Astrocyte of the hippocampus (primary cell): ENCODE data around the gene MYO1G.
A peak's percentile ranks its signal among the peaks of the same experiment; 100 is the strongest.
"Not testable (repeated sequence)": the region's sequence is repeated elsewhere in the genome, so short reads cannot be mapped to it uniquely, and the experiment has no call there.

Experiments used
- DNase-seq: peaks from one replicate; pipeline ENCODE4 v3.0.0; 2011; ENCODE audit warnings: low read depth, low spot score

MYO1G gene

DNA sequence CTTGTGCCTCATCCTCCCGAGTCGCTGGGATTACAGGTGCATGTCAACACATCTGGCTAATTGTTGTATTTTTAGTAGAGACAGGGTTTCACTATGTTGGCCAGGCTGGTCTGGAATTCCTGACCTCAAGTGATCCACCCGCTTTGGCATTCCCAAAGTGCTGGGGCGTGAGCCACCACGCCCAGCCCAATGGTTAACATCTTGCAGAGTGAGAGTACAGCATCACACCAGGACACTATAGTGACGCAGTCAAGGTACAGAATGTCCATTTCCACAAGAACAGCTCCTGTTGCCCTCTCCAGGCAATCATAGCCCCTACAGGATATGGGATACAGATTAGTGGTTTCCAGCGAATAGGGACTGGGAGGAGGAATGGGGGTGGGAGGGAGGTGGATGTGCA, 34.0 kb downstream of the MYO1G start:
- no peak for DNase-seq

DNA sequence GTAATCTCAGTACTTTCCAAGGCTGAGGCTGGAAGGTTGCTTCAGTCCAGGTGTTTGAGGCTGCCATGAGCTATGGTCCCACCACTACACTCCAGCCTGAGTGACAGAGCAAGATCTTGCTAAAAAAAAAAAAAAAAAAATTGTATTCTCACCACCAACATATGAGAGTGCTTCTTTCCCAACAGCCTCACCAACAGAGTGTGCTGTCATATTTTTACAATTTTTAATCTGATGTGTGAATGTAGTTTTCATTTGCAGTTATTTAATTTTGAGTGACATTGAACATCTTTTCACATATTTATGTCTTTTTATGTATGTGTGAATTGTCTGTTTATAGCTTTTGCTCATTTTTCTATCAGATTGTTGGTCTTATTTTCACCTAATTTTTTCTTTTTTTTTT, 35.2 kb downstream of the MYO1G start:
- no peak for DNase-seq

DNA sequence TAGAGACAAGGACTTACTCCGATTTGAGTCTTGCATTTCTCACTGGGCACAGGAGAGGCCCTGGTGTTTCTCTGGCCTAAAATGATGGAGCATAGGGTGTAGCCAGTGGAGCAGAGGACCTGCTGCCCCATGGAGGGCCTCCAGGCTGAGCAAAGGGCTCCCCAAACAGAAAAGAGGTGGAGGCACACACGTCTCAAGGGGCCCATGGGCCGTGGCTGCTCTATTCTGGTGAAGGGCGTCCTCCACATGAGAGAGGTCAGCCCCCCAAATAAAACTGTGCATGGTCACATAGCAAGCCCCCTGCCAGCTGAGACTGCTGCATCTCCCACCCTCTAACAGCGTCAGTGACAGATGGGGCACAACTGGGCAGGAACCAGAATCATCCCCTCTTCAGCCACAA, 41.4 kb downstream of the MYO1G start:
- no peak for DNase-seq

DNA sequence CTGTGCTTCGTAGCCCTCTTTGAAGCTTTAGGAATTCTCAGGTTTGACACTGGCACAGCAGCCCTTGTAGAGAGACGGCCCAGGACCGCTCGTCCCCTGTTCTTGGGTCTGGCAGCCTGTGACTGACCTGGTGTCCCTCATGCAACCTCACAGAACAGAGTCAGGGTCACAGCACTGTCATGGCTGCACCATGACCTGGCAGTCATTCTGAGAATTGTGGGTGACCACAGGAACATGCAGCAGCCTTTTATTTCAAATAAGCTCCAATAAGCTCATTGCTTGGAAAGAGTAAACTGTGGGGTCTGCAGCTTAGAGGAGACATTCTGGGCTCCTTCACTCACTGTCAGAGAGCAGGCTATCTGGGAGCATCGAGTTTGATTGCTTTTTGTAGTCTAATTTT, 42.5 kb downstream of the MYO1G start:
- DNase-seq, result no peak

- no peak for DNase-seq
Observed at GRCh38 chr7:44935583-44935982, 43.2 kb downstream of the MYO1G start.

DNA sequence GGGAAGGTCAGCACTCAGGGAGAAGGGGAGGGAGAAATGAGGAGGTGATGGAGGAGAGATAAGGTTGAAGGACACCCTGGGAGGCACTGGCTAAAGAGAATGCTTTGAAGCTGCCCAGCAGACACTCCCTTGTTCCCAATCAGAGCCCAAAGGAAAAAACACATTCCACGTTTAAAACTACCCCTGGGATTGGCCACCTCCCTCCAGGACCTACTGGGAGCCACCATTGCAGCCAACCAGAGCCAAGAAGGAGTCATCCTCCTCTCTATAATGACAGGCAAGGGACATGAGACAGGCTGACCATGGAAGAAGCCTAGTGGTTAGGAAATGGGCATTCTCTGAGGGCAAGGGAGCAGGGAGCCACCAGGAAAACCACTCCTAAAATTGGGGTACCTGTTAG, 43.8 kb downstream of the MYO1G start:
- no peak for DNase-seq

DNA sequence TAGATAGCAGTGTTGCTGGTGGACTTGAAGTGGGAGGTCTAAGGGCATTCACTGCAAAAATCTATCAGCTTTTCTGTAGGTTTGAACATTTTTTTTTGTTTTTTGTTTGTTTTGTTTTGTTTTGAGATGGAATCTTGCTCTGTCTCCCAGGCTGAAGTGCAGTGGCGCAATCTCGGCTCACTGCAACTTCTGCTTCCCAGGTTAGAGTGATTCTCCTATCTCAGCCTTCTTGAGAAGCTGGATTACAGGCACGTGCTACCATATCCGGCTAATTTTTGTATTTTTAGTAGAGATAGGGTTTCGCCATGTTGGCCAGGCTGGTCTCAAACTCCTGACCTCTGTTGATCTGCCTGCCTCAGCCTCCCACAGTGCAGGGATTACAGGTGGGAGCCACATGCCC, 44.3 kb downstream of the MYO1G start:
- DNase-seq, result not testable (repeated sequence)

- DNase-seq, result no peak
Observed at GRCh38 chr7:44930921-44931320, 47.9 kb downstream of the MYO1G start.

DNA sequence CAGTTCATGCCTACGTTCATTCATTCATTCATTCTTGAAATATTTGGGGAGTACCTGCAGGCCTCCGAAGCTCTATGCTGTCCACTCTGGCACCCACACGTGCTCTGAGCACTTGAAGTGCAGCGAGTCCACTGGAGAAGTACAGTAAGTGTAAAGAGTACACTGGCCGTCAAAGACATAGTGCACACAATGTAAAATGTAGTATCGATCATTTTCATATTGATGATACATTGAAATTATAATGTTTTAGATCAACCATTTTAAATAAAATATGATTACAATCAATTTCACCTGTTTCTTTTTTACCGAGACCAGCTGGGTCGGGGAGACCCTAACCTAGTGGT, 56.5 kb downstream of the MYO1G start:
- no peak for DNase-seq

DNA sequence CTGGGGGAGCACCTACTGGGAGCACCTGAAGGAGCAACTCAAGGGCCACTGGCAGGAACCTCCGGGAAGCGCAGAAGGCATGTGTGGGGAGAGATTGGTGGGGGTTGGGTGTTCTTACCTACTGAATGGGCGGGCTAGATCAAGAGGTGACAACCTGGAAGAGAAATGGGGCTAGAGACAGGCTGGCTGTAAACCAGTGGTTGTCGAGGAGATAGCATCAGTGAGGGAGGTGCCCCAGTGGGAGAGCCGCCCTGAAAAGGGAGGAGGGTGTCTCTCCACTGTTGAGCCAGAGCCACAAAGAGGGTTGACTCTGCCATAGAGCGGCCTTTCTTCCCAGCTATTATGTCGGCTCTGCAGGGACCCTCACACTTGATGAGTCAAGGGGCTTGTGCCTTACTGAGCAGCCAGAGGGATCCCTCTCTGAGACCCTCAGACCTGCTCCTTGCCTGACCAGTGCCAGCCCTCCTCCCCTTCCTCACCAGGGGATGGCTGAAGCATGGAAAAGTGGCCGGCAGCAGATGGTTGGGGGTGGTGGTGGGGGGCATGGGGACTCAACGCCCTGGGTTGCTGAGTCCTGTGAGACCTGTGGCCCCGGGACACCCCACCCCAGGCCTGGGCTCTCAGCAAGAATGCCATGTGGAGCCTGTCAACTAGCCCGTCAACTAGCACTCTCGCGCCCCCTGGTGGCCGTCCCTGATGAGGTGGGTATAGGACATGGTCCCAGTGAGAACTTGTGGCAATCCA, 57.0 kb downstream of the MYO1G start:
- peak; percentile 76 for DNase-seq

- no peak for DNase-seq
Observed at GRCh38 chr7:44920119-44920518, 58.7 kb downstream of the MYO1G start.

- no peak for DNase-seq
Observed at GRCh38 chr7:44918029-44918428, 60.8 kb downstream of the MYO1G start.

GRCh38 chr7:44917465-44917864, 61.4 kb downstream of the MYO1G start:
- no peak for DNase-seq

- peak; percentile 6 for DNase-seq
Observed at GRCh38 chr7:44914992-44915607, 63.7 kb downstream of the MYO1G start.

DNA sequence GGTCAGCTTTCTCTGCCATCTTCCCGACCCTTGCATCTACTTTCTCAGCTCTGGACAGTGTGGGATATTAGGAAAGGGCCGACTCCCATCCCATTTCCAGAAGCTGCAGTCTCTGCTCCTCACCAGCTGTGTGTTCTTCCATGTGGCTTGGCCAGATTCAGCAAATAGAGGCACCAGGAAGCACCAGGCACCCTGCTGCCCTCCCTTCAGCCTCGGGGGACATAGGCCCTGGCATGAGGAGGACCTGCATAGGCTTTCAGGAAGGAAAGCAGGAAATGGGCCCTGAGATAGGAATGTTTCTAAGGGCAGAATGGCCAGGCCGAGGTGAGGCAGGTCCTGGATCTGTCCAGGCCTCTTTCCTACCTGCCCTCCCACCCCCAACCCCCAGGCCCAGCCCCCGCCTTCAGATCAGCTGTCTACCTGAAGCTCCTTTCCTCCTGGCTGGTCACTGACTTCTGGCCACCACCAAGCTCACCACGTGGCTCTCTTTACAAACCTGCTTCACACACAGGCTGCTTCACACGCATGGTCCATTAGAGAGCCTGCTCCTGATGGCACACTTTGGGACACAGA, 66.0 kb downstream of the MYO1G start:
- peak; percentile 6 for DNase-seq
